Endodermal cell (in vitro differentiated cells): Measurements from ENCODE around the gene FAM200A. TPM values are rescaled to one million over a fixed set of nuclear protein-coding genes. Genes with fewer than 3 reads are reported as not detected.
A peak's percentile ranks its signal among the peaks of the same experiment; 100 is the strongest.

ENCODE experiments used
- DNase-seq: peaks from one replicate; pipeline ENCODE4 v3.0.0-alpha.2; 2017
- H3K27ac ChIP-seq: 2 replicates; pipeline ENCODE4 v1.5.1; 2013; ENCODE audit warnings: mild to moderate bottlenecking, low read depth, low read length, moderate library complexity
- H3K27me3 ChIP-seq: 2 replicates; pipeline ENCODE4 v1.6.1; 2013; ENCODE audit warnings: mild to moderate bottlenecking, low read length, moderate library complexity; ENCODE audit not compliant: insufficient read depth, control insufficient read depth, poor library complexity, severe bottlenecking
- H3K36me3 ChIP-seq: 2 replicates; pipeline ENCODE4 v1.7.0; 2013; ENCODE audit warnings: mild to moderate bottlenecking, low read length, moderate library complexity; ENCODE audit not compliant: control insufficient read depth, insufficient read depth
- H3K4me1 ChIP-seq: one replicate; pipeline ENCODE4 v1.7.0; 2013; ENCODE audit warnings: low read length; ENCODE audit not compliant: control insufficient read depth, insufficient read depth
- H3K4me3 ChIP-seq: 2 replicates; pipeline ENCODE4 v1.5.1; 2013; ENCODE audit warnings: mild to moderate bottlenecking, low read length, moderate library complexity
- H3K9ac ChIP-seq: 2 replicates; pipeline ENCODE4 v1.6.1; 2013; ENCODE audit warnings: mild to moderate bottlenecking, low read length, moderate library complexity; ENCODE audit not compliant: poor library complexity, severe bottlenecking; ENCODE audit errors: extremely low read depth
- H3K9me3 ChIP-seq: 2 replicates; pipeline ENCODE4 v1.6.1; 2013; ENCODE audit warnings: mild to moderate bottlenecking, low read length, moderate library complexity; ENCODE audit not compliant: control insufficient read depth
- H3K27ac Mint-ChIP-seq: 2 replicates; pipeline ENCODE4 v1.8.0; 2020; ENCODE audit warnings: mixed read lengths
- H3K27me3 Mint-ChIP-seq: 2 replicates; pipeline ENCODE4 v1.8.0; 2021; ENCODE audit warnings: mild to moderate bottlenecking, mixed read lengths; ENCODE audit not compliant: insufficient read depth
- H3K36me3 Mint-ChIP-seq: 2 replicates; pipeline ENCODE4 v1.8.0; 2020; ENCODE audit warnings: low read depth, mixed read lengths
- H3K4me1 Mint-ChIP-seq: 2 replicates; pipeline ENCODE4 v1.8.0; 2020; ENCODE audit warnings: mixed read lengths
- H3K4me3 Mint-ChIP-seq: 2 replicates; pipeline ENCODE4 v1.8.0; 2020; ENCODE audit warnings: mild to moderate bottlenecking, moderate library complexity, mixed read lengths
- H3K9me3 Mint-ChIP-seq: 2 replicates; pipeline ENCODE4 v1.8.0; 2020; ENCODE audit warnings: mild to moderate bottlenecking, mixed read lengths
- CTCF ChIP-seq: fragments of 200-600 bp; sonication (generic); conservative IDR thresholded peaks from 2 replicates; pipeline ENCODE4 v1.5.0; 2021; ENCODE audit warnings: antibody characterized with exemption, mild to moderate bottlenecking
- WGBS, 2 experiments: methylation state at CpG; one replicate each; pipeline versions ENCODE4 v1.1.5 to v1.1.7; 2013; ENCODE audit warnings: missing lambda C conversion rate in 2 of 2, mixed read lengths in 1 of 2; ENCODE audit not compliant: insufficient coverage in 1 of 2, insufficient read length in 1 of 2; 5-methylcytosine and 5-hydroxymethylcytosine counted together
- total RNA-seq, 2 donors: library from RNA; stranded (reverse); fragmentation: NEBNext Ultra II Directional in 1 of 2; extraction: Animal tissue kit (Norgen Biotek cat#: 25700) in 1 of 2; gene quantifications; 2 replicates in 1 of 2; 3 replicates in 1 of 2; pipeline ENCODE4 v1.2.1, GENCODE V29; 2021

FAM200A gene
- total RNA-seq, 2 donors from 2014 or later, result 7.7 to 8.3 TPM

GRCh38 chr7:99531354-99531765, 20.6 kb downstream of the FAM200A start:
- no peaks in the 10 kb centered on the region for H3K27me3 ChIP-seq
- Mint-ChIP-seq H3K27me3 (no peaks in the 10 kb centered on the region), H3K36me3 (peaks cover 76% of the 10 kb centered on the region), H3K4me1 (no peaks in the 10 kb centered on the region), H3K9me3 (peaks cover 78% of the 10 kb centered on the region), H3K4me3 (no peak overlapping the region), H3K27ac (no peak overlapping the region)
- 97% methylated on average over 9 to 12 of the region's 12 CpGs for WGBS, 2 experiments
- H3K36me3 ChIP-seq, result peaks cover 74% of the 10 kb centered on the region
- peaks cover 61% of the 10 kb centered on the region for H3K9me3 ChIP-seq
- H3K9ac ChIP-seq, result no peak overlapping the region
- H3K4me3 ChIP-seq, result peak overlapping the region; percentile 62
- H3K27ac ChIP-seq, result no peak overlapping the region
- DNase-seq, result no peak
- no peak for TF ChIP-seq CTCF
- H3K4me1 ChIP-seq, result no peaks in the 10 kb centered on the region

DNA sequence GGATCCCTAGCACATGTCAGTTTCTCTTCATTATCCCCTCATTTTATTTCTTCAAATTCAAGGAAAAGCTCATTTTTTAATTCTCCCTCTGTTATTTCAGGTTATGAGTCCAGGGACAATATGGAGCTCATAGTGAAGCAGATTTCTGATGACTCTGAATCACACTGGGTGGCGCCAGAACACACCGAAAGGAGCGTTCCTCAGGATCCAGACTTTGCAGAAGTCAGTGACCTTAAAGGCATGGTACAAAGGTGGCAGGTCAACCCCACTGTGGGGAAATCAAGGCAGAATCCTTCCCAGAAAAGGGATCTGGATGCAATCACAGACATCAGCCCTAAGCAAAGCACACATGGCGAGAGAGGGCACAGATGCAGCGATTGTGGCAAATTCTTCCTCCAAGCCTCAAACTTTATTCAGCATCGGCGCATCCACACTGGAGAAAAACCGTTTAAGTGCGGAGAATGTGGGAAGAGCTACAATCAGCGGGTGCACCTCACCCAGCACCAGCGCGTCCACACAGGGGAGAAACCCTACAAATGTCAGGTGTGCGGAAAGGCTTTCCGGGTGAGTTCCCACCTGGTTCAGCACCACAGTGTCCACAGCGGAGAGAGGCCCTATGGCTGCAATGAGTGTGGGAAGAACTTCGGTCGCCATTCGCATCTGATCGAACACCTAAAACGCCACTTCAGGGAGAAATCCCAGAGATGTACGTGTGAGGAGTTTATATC, 26.0 kb downstream of the FAM200A start:
- 95% methylated on average over 21 of the region's 21 CpGs for WGBS, 2 experiments
- Mint-ChIP-seq H3K4me1 (no peaks in the 10 kb centered on the region), H3K4me3 (no peak overlapping the region), H3K27me3 (no peaks in the 10 kb centered on the region), H3K36me3 (peaks cover 76% of the 10 kb centered on the region), H3K27ac (no peak overlapping the region), H3K9me3 (peaks cover 39% of the 10 kb centered on the region)
- H3K27ac ChIP-seq, result no peak overlapping the region
- peak; percentile 61 for DNase-seq
- H3K9me3 ChIP-seq, result peaks cover 28% of the 10 kb centered on the region
- H3K4me3 ChIP-seq, result no peak overlapping the region
- H3K9ac ChIP-seq, result no peak overlapping the region
- no peaks in the 10 kb centered on the region for H3K4me1 ChIP-seq
- no peaks in the 10 kb centered on the region for H3K27me3 ChIP-seq
- peaks cover 71% of the 10 kb centered on the region for H3K36me3 ChIP-seq
- peak; percentile 70 for TF ChIP-seq CTCF

DNA sequence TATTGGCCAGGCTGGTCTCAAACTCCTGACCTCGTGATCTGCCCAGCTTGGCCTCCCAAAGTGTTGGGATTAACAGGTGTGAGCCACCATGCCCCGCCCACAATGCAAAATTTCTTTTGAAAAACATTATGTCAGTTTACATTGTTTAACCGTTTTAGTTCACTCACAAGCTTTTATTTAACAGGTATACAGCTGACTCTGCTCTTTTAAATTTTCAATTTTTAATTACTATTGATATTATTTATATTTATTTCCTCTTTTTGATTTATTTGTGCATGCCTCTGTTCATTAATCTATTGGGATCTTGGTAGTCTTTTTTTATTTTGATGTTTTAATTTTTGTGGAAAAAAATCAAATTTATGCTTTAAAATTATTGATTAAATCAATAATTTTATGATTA, 30.5 kb downstream of the FAM200A start:
- Histone ChIP-seq H3K9ac (no peak overlapping the region), H3K4me3 (no peak overlapping the region), H3K36me3 (peaks cover 54% of the 10 kb centered on the region), H3K9me3 (no peaks in the 10 kb centered on the region), H3K27me3 (no peaks in the 10 kb centered on the region), H3K27ac (no peak overlapping the region), H3K4me1 (no peaks in the 10 kb centered on the region)
- H3K9me3 Mint-ChIP-seq, result peaks cover 2% of the 10 kb centered on the region
- no peak for DNase-seq
- no peaks in the 10 kb centered on the region for H3K4me1 Mint-ChIP-seq
- TF ChIP-seq CTCF, result no peak
- peaks cover 66% of the 10 kb centered on the region for H3K36me3 Mint-ChIP-seq
- WGBS, 2 experiments, result 88 to 100% methylated on average over 1 to 3 of the region's 3 CpGs
- no peaks in the 10 kb centered on the region for H3K27me3 Mint-ChIP-seq
- no peak overlapping the region for H3K4me3 Mint-ChIP-seq
- no peak overlapping the region for H3K27ac Mint-ChIP-seq
